K562 (cell line): ENCODE data around the gene CD164L2. TPM values are rescaled to one million over a fixed set of nuclear protein-coding genes. Genes with fewer than 3 reads are reported as not detected.

Experiments
- BHLHE40 ChIP-seq: IDR thresholded peaks from 2 replicates; pipeline ENCODE4 v1.6.1; 2011; ENCODE audit warnings: low read length, improper control_type of control experiment
- HDAC6 ChIP-seq: IDR thresholded peaks from 2 replicates; pipeline ENCODE4 v1.6.1; 2012; ENCODE audit warnings: low read depth, mild to moderate bottlenecking, control low read depth, inconsistent platforms, low read length, moderate library complexity
- HNRNPL ChIP-seq: fragments of 200-400 bp; formaldehyde crosslinking; IDR thresholded peaks from 2 replicates; pipeline ENCODE4 v1.6.1; 2017; ENCODE audit warnings: low read depth, mild to moderate bottlenecking, low read length
- NCOA1 ChIP-seq: fragments of 450-650 bp; IDR thresholded peaks from 2 replicates; pipeline ENCODE4 v1.6.1; 2016; ENCODE audit warnings: low read depth
- NCOA4 ChIP-seq: fragments of 450-650 bp; IDR thresholded peaks from 2 replicates; pipeline ENCODE4 v1.6.1; 2018; ENCODE audit warnings: mild to moderate bottlenecking; ENCODE audit not compliant: partially characterized antibody
- RBM34 ChIP-seq: fragments of 200-400 bp; formaldehyde crosslinking; IDR thresholded peaks from 2 replicates; pipeline ENCODE4 v1.6.1; 2018; ENCODE audit warnings: low read length, borderline replicate concordance; ENCODE audit not compliant: insufficient read depth
- RBM39 ChIP-seq: fragments of 200-400 bp; formaldehyde crosslinking; optimal IDR thresholded peaks from 2 replicates; pipeline ENCODE3; 2018; ENCODE audit warnings: low read depth, low read length
- TAF7 ChIP-seq: fragments of 450-650 bp; IDR thresholded peaks from 2 replicates; pipeline ENCODE4 v1.6.1; 2016; ENCODE audit warnings: missing genetic modification characterization, missing compliant biosample characterization
- VEZF1 ChIP-seq: fragments of 200-800 bp; sonication (Bioruptor generic); IDR thresholded peaks from 2 replicates; pipeline ENCODE4 v1.6.1; 2017; ENCODE audit warnings: missing genetic modification characterization, missing compliant biosample characterization
- ZNF384 ChIP-seq: IDR thresholded peaks from 2 replicates; pipeline ENCODE4 v1.6.1; 2012; ENCODE audit warnings: low read depth, low read length, improper control_type of control experiment
- ZNF395 ChIP-seq: fragments of 200-800 bp; sonication (Bioruptor generic); IDR thresholded peaks from 2 replicates; pipeline ENCODE4 v1.6.1; 2017; ENCODE audit warnings: missing genetic modification characterization, missing compliant biosample characterization
- polyA plus RNA-seq, 8 experiments: library from polyadenylated mRNA; depleted of rRNA in 4 of 8; stranded (reverse) in 5 of 8; unstranded in 3 of 8; fragments of >200 nt; fragmentation: Nextera tagmentation in 2 of 8; fragmentation: Illumina TruSeq in 1 of 8; extraction: Ambion mirVana in 2 of 8; extraction: Trizol in 1 of 8; gene quantifications; 2 replicates each; pipeline versions ENCODE4 v1.2.1 to v1.2.3, GENCODE V29; 2011 to 2014; ENCODE audit warnings: inconsistent platforms in 1 of 8, missing spikeins in 1 of 8
- total RNA-seq, 7 experiments: library from RNA; depleted of rRNA in 6 of 7; stranded (reverse); fragments of >200 nt in 6 of 7; fragmentation: Illumina TruSeq in 2 of 7; extraction: Trizol in 2 of 7; gene quantifications; 2 replicates each; pipeline versions ENCODE4 v1.2.1 to v1.2.3, GENCODE V29; 2011 to 2021; ENCODE audit warnings: low replicate concordance in 1 of 7
- TF ChIP-seq, protein P1 (sequence below): fragments of 450-650 bp; IDR thresholded peaks from 2 replicates; pipeline ENCODE4 v1.6.1; 2016; ENCODE audit warnings: low read depth

CD164L2 gene
- total and polyA plus RNA-seq, 9 of the 15 experiments (the other 6 are each of a cell fraction or from before 2014, with no cell fraction given) = 0.08 to 0.92 (median 0.38) TPM; not detected in 1

DNA sequence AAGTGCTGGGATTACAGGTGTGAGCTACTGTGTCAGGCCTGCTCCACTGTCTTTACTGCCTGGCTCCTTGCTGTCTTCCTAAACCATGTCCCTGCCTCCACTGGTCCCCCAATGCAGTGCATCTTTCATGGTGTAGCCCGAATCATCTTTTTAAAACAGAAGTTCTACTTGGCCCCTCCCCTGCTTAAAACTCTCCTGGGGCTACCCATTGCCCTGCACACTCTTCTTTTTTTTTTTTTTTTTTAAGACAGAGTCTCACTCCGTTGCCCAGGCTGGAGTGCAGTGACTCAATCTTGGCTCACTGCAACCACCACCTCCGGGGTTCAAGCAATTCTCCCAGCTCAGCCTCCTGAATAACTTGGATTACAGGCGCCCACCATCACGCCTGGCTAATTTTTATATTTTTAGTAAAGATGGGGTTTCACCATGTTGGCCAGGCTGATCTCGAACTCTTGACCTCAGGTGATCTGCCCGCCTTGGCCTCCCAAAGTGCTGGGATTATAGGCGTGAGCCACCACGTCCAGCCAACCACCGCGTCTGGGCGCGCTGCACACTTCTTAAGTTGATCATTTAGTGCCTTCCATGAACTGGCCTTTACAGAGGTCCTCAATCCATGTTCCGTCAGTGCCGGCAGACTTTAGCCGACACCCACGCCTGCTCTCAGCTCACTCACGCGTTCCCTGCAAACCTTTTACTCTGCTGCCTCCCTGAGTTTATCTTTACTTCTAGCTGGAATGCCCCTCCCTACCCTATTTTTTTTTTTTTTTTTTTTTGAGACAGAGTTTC, 10.9 kb downstream of the CD164L2 start (continued):
- TF ChIP-seq HNRNPL (no peak), NCOA1 (0 out of 2 replicates have a peak, but pooled peaks have one; percentile 20), NCOA4 (no peak), ZNF395 (CRISPR knock-in tag) (no peak), HDAC6 (no peak), BHLHE40 (peak; percentile 68; the same call in 1 of the 2 replicates), VEZF1 (CRISPR knock-in tag) (peak; percentile 68), RBM39 (no peak), RBM34 (no peak), ZNF384 (peak; percentile 97), TAF7 (tag) (no peak)
- TF ChIP-seq, protein P1, sequence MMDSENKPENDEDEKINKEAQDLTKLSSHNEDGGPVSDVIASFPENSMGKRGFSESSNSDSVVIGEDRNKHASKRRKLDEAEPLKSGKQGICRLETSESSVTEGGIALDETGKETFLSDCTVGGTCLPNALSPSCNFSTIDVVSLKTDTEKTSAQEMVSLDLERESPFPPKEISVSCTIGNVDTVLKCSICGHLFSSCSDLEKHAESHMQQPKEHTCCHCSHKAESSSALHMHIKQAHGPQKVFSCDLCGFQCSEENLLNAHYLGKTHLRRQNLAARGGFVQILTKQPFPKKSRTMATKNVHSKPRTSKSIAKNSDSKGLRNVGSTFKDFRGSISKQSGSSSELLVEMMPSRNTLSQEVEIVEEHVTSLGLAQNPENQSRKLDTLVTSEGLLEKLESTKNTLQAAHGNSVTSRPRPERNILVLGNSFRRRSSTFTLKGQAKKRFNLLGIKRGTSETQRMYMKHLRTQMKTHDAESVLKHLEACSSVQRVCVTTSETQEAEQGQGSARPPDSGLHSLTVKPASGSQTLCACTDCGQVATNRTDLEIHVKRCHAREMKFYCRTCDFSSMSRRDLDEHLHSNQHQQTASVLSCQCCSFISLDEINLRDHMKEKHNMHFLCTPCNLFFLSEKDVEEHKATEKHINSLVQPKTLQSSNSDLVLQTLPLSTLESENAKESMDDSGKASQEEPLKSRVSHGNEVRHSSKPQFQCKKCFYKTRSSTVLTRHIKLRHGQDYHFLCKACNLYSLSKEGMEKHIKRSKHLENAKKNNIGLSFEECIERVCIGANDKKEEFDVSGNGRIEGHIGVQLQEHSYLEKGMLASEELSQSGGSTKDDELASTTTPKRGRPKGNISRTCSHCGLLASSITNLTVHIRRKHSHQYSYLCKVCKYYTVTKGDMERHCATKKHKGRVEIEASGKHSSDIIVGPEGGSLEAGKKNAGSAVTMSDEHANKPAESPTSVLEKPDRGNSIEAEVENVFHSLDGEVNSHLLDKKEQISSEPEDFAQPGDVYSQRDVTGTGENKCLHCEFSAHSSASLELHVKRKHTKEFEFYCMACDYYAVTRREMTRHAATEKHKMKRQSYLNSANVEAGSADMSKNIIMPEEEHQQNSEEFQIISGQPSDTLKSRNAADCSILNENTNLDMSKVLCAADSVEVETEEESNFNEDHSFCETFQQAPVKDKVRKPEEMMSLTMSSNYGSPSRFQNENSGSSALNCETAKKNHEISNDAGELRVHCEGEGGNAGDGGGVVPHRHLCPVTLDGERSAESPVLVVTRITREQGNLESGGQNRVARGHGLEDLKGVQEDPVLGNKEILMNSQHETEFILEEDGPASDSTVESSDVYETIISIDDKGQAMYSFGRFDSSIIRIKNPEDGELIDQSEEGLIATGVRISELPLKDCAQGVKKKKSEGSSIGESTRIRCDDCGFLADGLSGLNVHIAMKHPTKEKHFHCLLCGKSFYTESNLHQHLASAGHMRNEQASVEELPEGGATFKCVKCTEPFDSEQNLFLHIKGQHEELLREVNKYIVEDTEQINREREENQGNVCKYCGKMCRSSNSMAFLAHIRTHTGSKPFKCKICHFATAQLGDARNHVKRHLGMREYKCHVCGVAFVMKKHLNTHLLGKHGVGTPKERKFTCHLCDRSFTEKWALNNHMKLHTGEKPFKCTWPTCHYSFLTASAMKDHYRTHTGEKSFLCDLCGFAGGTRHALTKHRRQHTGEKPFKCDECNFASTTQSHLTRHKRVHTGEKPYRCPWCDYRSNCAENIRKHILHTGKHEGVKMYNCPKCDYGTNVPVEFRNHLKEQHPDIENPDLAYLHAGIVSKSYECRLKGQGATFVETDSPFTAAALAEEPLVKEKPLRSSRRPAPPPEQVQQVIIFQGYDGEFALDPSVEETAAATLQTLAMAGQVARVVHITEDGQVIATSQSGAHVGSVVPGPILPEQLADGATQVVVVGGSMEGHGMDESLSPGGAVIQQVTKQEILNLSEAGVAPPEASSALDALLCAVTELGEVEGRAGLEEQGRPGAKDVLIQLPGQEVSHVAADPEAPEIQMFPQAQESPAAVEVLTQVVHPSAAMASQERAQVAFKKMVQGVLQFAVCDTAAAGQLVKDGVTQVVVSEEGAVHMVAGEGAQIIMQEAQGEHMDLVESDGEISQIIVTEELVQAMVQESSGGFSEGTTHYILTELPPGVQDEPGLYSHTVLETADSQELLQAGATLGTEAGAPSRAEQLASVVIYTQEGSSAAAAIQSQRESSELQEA = no peak
